Measurements from ENCODE around the gene COL25A1.
"Not testable (repeated sequence)": the region's sequence is repeated elsewhere in the genome, so short reads cannot be mapped to it uniquely, and the experiment has no call there.

The COL25A1 gene

DNA sequence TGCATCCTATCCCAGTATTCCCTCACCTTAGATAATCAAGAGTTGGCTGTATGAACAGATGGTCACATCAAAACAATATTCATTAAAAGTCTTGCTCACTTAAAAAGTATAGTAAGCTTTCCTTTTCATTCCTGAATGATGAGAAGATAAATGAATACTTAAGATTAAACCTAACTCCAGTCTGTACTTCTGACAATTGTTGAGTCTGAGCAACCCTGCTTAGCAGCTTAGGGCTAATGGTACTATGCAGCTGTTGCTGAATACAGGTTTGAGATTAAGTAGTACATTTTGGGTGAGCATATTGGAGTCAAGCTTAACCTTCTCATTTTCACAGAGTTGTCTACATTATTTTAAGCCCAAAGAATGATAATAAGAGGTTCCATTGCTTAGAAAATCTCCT lies 417.9 kb downstream of the COL25A1 start:
- DNase-seq (ENCODE audit: insufficient read length) (no peak), FAIRE-seq (no peak)
- no peak for TF ChIP-seq TAF1 (IDR thresholded peaks at IDR 0.05; ENCODE audit: borderline replicate concordance, low read depth, low read length)
- no peak for TF ChIP-seq POLR2A (IDR thresholded peaks at IDR 0.05; ENCODE audit: low read depth, low read length)
- no peak for TF ChIP-seq POLR2AphosphoS5 (IDR thresholded peaks at IDR 0.05; ENCODE audit: low read depth, low read length)

DNA sequence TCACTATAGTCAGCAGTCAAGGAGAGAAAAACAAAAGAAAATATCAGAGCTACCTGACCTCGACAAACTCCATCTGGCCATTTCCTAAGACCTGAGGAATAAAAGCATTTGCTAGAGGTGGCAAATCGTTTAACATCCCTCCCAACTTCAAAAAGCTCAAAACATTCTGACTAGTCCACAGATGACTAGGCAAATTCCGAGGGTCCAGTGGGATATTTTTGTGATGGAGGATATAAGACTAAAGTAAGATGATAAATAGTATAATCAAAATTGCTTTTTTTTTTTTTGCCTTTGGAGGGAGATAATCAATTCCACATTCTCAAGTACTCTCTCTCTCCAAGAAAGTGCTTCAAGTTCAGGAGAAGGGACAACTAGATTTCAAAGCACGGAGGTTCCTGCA lies 420.5 kb downstream of the COL25A1 start:
- FAIRE-seq (no peak), DNase-seq (ENCODE audit: insufficient read length) (no peak)
- no peak for TF ChIP-seq TAF1 (IDR thresholded peaks at IDR 0.05; ENCODE audit: borderline replicate concordance, low read depth, low read length)
- TF ChIP-seq POLR2A (IDR thresholded peaks at IDR 0.05; ENCODE audit: low read depth, low read length), result no peak

DNA sequence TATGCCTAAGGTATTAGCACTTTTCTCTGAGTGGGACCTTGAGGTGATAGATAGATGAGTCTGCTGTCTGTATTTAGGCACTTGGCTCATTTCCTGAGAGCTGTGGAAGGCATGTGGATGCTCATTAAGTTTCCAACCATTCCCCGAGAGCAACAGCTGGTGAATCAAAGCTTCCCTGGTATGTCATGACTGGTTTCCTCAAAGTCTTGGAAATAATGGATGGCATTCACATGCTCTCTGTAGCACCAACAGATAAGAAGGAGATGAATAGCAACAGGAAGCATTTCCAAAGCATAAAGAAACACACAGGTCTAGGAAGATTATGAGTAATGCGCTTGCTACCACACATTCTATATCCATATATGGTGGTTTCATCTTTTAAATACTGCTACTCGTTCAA lies 421.3 kb downstream of the COL25A1 start:
- TF ChIP-seq TAF1 (IDR thresholded peaks at IDR 0.05; ENCODE audit: borderline replicate concordance, low read depth, low read length) (no peak), POLR2A (IDR thresholded peaks at IDR 0.05; ENCODE audit: low read depth, low read length) (no peak), POLR2AphosphoS5 (IDR thresholded peaks at IDR 0.05; ENCODE audit: low read depth, low read length) (no peak)
- FAIRE-seq (no peak), DNase-seq (ENCODE audit: insufficient read length) (no peak)

DNA sequence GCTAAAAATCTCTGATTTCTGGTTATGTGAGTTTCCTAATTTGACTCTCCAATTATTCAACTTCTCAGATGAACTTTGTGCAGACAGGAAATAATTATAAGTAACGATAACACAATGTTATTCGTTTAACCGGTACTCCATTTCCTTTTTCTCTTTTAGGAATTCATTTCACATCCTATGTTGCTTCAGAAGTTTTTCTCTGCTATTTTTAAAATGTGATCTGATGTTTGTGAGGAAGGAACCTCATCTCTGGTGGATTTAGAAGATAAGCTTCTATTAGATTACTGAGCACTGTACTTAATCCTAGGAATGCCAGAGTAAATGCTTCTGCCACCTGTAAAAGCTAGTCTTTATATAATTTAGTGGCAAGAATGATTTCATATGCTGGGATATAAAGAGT lies 423.7 kb downstream of the COL25A1 start:
- DNase-seq (ENCODE audit: insufficient read length) (no peak), FAIRE-seq (no peak)
- TF ChIP-seq TAF1 (IDR thresholded peaks at IDR 0.05; ENCODE audit: borderline replicate concordance, low read depth, low read length) (no peak), POLR2A (IDR thresholded peaks at IDR 0.05; ENCODE audit: low read depth, low read length) (no peak)

DNA sequence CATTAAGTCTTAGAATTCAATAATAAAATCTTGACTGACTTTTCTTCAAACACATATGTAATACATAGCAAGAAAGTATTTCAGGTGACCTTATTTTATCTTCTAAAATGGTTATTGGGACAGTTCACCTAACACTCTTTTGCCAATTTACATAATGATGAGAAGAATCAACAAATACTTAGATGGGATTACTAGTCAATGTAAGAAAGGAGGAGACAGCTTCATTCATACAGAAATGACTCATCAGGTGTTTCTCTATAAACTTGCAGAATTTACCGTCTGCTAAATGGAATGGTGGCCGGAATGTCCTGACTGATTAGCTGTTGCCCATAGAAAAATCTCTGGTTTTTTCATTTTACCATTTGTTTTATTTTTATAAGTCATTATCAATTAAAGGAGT lies 424.6 kb downstream of the COL25A1 start:
- FAIRE-seq (no peak), DNase-seq (ENCODE audit: insufficient read length) (no peak)
- TF ChIP-seq TAF1 (IDR thresholded peaks at IDR 0.05; ENCODE audit: borderline replicate concordance, low read depth, low read length) (no peak), POLR2A (IDR thresholded peaks at IDR 0.05; ENCODE audit: low read depth, low read length) (no peak), POLR2AphosphoS5 (IDR thresholded peaks at IDR 0.05; ENCODE audit: low read depth, low read length) (no peak)

DNA sequence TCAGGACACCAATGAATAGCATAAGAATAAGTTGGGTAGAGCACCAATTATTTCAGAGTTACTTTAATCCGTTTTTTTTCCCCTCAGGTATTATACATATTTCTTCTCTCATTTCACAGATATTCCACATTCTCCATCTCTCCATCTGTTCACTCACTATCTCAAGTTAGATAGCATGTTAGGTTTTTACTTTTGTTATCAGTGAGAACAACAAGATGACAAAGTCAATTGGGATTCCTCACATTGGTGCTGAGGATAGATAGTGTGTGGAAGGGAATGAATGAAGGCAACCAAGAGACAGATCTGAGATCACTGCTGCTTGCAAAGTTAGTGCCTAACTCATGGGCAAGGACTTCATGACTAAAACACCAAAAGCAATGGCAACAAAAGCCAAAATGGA lies 427.7 kb downstream of the COL25A1 start:
- DNase-seq (ENCODE audit: insufficient read length) (no peak), FAIRE-seq (no peak)
- TF ChIP-seq TAF1 (IDR thresholded peaks at IDR 0.05; ENCODE audit: borderline replicate concordance, low read depth, low read length) (no peak), POLR2AphosphoS5 (IDR thresholded peaks at IDR 0.05; ENCODE audit: low read depth, low read length) (no peak), POLR2A (IDR thresholded peaks at IDR 0.05; ENCODE audit: low read depth, low read length) (no peak)

DNA sequence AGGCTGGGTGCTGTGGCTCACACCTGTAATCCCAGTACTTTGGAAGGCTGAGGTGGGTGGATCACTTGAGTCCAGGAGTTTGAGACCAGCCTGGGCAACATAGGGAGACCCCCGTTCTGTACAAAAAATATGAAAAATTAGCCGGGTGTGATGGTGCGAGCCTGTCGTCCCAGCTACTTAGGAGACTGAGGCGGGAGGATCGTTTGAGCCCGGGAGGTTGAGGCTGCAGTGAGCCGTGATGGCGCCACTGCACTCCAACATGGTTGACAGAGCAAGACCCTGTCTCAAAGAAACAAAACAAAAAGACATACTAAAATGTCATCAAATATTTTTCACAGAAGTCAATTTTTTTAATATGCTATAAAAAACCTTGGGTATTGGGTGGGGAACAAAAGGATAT lies 432.5 kb downstream of the COL25A1 start:
- DNase-seq (ENCODE audit: insufficient read length); FAIRE-seq: not testable (repeated sequence)

DNA sequence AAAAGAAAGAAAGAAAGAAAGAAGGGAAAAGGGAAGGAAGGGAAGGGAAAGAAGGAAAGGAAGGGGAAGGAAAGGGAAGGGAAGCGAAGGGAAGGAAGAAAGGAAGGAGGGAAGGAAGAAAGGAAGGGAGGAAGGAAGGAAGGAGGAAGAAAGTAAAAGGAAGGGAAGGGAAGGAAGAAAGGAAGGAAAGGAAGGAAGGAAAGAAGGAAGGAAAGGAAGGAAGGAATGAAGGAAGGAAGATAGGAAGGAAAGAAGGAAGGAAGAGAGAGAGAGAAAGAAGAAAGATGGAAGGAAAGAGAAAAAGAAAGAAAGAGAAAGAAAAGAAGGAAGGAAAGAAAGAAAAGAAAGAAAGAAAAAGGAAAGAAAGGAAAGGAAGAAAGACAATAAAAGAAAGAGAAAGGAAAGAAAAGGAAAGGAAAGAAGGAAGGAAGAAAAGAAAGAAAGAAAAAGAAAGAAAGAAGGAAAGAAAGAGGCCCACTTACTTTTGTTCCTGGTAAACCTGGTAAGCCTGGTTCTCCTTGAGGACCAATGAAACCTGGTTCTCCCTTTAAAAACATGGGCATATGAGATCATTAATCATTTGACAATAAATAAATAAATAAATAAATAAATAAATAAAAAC lies 433.7 kb downstream of the COL25A1 start:
- FAIRE-seq (no peak), DNase-seq (ENCODE audit: insufficient read length) (no peak)
- no peak for TF ChIP-seq POLR2AphosphoS5 (IDR thresholded peaks at IDR 0.05; ENCODE audit: low read depth, low read length)
- no peak for TF ChIP-seq TAF1 (IDR thresholded peaks at IDR 0.05; ENCODE audit: borderline replicate concordance, low read depth, low read length)
- TF ChIP-seq POLR2A (IDR thresholded peaks at IDR 0.05; ENCODE audit: low read depth, low read length), result no peak

DNA sequence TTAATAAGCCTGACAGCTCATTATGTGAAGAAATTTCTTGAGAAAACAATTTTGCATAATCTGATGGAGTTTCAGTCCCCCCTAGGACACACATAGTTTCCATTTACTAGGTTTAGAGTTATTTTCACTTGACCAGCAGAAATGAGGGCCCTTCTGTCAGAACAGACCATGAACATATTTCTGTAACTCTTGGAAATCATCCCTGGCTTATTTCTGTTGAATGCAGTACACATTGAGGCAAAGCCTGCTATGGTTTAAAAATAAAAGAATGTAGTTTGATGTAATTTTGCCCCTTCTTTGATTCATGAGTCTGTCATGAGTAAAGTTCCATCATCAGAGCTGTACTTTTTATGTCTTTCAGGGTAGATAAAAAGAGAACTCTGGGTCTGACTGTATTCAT lies 435.0 kb downstream of the COL25A1 start:
- TF ChIP-seq TAF1 (IDR thresholded peaks at IDR 0.05; ENCODE audit: borderline replicate concordance, low read depth, low read length), result no peak
- TF ChIP-seq POLR2AphosphoS5 (IDR thresholded peaks at IDR 0.05; ENCODE audit: low read depth, low read length), result no peak
- FAIRE-seq, result no peak
- DNase-seq (ENCODE audit: insufficient read length), result no peak

DNA sequence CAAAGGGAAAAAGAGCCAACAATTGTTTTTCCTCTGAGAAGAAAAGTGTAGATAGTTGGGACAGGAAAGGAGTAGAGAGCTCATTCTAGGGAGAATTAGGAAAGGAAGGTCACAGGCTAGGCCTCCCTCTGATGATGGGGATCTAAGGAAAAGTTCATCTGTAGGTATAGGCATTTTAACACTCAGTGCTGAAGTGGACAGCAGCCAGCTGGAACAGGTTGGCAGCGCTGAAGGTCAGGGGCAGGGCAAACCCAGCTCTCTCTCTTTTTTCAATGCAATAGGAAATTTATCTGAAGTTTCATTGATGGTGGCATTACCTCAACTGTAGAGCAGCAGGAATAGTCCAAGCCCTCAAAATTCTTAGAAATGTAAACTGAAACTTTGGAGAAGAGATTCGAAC lies 441.1 kb downstream of the COL25A1 start:
- DNase-seq (ENCODE audit: insufficient read length) (no peak), FAIRE-seq (no peak)
- TF ChIP-seq POLR2A (IDR thresholded peaks at IDR 0.05; ENCODE audit: low read depth, low read length) (no peak), POLR2AphosphoS5 (IDR thresholded peaks at IDR 0.05; ENCODE audit: low read depth, low read length) (no peak), TAF1 (IDR thresholded peaks at IDR 0.05; ENCODE audit: borderline replicate concordance, low read depth, low read length) (no peak)

DNA sequence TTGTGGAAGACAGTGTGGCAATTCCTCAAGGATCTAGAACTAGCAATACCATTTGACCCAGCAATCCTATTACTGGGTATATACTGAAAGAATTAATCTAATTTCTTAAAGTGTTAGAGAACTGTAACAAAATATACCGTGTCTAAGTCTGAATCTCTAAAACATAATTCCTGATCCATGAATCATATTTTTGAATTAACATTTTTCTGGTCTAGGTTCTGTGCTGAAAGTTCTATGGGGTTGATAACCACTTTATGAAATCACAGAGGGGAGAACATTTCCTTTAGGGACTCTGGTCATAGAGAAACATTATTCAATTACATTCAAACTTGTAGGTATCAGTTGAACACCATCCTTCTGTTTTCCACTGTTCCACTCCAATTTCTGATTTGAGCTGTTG lies 447.7 kb downstream of the COL25A1 start:
- TF ChIP-seq TAF1 (IDR thresholded peaks at IDR 0.05; ENCODE audit: borderline replicate concordance, low read depth, low read length) (no peak), POLR2A (IDR thresholded peaks at IDR 0.05; ENCODE audit: low read depth, low read length) (no peak), POLR2AphosphoS5 (IDR thresholded peaks at IDR 0.05; ENCODE audit: low read depth, low read length) (no peak)
- no peak for FAIRE-seq

DNA sequence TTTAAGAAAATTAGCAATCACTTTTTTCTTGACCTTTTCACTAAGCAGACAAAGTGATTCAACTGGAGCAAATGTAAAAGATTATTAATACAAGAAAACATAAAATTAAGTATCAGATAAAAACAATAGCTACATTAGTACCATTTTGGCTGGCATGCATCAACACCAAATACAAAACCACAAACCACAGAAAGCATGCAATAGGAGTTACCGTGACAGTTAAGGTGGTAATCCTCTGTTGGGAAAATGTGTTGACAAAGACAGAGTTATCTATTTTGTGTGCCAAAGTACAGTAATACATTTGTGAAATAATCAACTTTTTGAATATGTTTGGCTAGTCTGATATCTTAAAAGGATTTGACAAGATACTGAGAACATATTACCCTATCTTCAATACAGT lies 449.8 kb downstream of the COL25A1 start:
- DNase-seq (ENCODE audit: insufficient read length) (no peak), FAIRE-seq (no peak)

More for the DNA sequence above, 447.7 kb downstream of the COL25A1 start:
- no peak for DNase-seq (ENCODE audit: insufficient read length)

DNA sequence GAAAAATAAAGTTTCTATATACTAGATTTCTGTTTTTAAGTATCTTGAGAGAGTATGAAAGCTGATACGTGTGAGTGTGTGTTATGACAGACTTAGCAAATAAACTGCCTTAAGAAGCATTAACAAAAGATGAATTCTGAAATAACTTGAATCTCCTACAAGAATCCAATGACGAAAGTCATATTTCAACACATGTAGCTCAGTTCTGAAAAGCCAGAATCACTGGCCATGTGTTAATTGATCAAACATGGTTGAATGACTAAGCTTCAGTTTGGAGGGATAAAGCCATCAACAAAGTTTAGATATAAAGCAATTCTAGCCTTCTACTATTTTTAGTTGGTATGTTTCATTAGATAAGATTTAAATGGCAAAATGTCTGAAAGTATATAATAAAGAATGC lies 451.1 kb downstream of the COL25A1 start:
- DNase-seq (ENCODE audit: insufficient read length) (no peak), FAIRE-seq (no peak)
- TF ChIP-seq POLR2A (IDR thresholded peaks at IDR 0.05; ENCODE audit: low read depth, low read length) (no peak), TAF1 (IDR thresholded peaks at IDR 0.05; ENCODE audit: borderline replicate concordance, low read depth, low read length) (no peak), POLR2AphosphoS5 (IDR thresholded peaks at IDR 0.05; ENCODE audit: low read depth, low read length) (no peak)

More for the DNA sequence above, 449.8 kb downstream of the COL25A1 start:
- TF ChIP-seq POLR2A (IDR thresholded peaks at IDR 0.05; ENCODE audit: low read depth, low read length), result no peak
- TF ChIP-seq TAF1 (IDR thresholded peaks at IDR 0.05; ENCODE audit: borderline replicate concordance, low read depth, low read length), result no peak
- no peak for TF ChIP-seq POLR2AphosphoS5 (IDR thresholded peaks at IDR 0.05; ENCODE audit: low read depth, low read length)

Measured in GM12892 (cell line).